NCI-H146 (cell line): ENCODE data around the gene MTM1.
A peak's percentile ranks its signal among the peaks of the same experiment; 100 is the strongest.

ENCODE experiments used
- DNase-seq: peaks from one replicate; lab custom pipeline; 2025; lab: John Stamatoyannopoulos, UW

The MTM1 gene

GRCh38 chrX:150548684-150549083 lies 19.7 kb upstream of the MTM1 start:
- no peak for DNase-seq

DNA sequence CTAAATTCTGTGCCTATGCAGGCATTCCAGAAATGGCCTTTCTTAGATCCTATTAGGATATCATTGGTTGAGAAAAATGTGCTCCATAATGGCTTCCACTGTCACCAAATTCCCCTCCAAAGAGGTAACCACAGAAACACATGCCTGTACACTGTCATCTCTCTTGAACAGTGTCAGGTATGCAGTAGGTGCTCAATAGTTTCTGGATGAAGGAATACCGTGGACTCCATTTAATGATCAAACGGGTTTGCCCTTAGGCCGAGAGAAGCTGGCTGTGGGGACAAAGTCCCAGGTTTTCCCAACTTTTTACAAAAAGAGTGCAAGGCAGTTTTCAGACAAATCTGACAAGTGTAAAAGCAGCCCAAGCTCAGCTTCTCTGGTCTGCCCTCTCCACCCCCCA lies 16.5 kb upstream of the MTM1 start:
- no peak for DNase-seq

GRCh38 chrX:150558424-150558823 lies 10.0 kb upstream of the MTM1 start:
- DNase-seq, result no peak

DNA sequence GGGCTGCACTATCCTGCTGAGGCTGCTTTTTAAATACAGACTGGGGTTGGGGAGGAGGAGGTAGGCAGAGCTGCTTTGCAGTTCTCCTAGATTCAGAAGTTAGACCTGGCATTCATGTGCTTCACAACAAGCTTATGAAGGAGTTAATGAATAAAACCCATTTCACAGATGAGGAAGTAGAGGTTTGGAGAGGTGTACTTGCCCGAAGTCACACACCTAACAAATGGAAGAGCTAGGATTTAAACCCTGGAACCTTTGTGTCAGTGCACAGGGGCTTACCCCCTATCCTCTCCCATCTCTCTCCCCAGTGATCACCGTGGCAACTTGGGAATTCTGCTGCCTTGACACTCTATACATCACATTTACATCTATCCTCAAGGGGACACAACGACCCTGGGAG lies 3.6 kb upstream of the MTM1 start:
- no peak for DNase-seq

GRCh38 chrX:150565551-150565950 lies 2.9 kb upstream of the MTM1 start:
- no peak for DNase-seq

DNA sequence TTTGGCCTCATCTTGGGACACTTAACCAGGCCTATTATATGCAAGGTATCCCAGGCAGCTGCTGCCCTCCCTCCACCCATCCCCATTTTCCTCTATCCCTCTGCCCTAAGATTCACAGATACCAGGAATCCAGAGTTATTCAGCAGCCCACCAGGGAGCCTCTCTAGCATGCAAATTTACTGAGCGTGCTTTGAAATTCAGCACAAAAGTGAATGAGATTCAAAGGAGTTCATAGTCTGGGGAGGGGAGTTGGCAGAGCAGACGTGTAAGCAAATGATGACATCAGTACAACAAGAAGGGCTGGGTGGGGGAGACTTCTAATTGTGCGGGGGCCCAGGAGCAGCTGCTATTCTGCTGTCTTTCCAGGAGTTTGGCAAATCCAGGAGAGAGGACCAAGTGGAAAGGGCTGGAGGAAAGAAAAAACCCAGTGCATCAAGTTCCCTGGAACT lies 1.7 kb upstream of the MTM1 start:
- peak; percentile 6 for DNase-seq

DNA sequence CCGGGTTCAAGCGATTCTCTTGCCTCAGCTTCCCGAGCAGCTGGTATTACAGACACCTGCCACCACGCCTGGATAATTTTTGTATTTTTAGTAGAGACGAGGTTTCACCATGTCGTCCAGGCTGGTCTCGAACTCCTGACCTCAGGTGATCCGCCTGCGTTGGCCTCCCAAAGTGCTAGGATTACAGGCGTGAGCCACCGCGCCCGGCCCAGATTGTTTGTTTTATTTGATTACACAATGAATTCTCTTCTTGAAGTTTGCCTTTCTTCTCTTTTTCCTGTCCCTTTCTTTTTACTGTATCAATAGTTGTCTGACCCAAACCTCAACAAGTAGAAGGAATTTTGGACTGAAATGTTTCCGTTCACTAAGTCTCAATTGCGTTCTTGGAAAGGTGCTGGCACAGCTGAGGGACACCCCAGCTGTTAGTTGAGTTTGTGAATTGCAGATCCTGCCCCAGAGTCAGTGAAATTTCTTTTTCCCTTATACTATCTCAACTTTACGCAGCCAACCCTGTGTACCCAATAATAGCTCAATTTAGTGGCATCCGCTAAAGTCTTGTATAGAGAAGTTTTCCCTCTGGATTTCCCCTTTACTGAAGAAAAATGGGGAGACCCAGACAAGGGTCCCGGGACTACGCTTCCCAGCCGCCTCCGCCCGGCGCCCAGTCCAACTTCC lies 639 bp upstream of the MTM1 start:
- no peak for DNase-seq

DNA sequence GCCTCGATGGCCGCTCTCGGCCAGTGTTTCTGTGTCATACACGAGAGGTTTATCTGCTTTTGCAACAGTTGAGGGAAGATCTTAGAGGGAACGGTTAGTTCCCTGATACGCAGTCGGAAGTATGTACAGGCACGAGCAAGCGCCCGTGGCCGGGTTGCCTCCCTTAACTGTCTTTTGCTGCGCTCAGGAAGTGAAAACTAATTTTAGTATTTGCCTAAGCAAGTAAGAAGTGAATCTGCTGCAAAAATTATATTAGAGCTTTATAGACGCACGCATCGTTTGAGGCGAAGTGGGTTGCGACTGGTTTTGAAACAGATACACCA lies 695 bp downstream of the MTM1 start:
- no peak for DNase-seq

- no peak for DNase-seq
Observed at GRCh38 chrX:150570512-150570911, 2.1 kb downstream of the MTM1 start.

GRCh38 chrX:150572206-150572605 lies 3.8 kb downstream of the MTM1 start:
- DNase-seq, result no peak

- no peak for DNase-seq
Observed at GRCh38 chrX:150573106-150573505, 4.7 kb downstream of the MTM1 start.

DNA sequence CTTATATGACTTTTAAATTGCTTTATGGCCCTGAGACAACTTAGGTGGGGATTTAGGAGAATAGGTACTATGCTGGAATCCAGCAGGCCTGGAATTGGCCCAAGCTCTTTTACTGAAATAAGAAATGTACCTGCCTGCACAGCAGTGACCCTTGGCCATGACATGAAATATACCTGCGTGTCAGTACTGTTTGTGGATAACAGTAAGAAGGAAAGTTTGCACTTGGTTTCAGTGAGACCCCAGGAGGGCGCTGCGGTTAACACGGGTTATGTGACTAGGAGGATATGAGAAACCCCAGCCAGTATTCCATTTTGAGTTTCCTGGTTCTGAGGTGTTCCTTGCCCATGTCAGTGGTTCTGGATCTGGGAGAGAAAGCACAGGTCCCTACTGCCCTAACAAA lies 5.3 kb downstream of the MTM1 start:
- no peak for DNase-seq

DNA sequence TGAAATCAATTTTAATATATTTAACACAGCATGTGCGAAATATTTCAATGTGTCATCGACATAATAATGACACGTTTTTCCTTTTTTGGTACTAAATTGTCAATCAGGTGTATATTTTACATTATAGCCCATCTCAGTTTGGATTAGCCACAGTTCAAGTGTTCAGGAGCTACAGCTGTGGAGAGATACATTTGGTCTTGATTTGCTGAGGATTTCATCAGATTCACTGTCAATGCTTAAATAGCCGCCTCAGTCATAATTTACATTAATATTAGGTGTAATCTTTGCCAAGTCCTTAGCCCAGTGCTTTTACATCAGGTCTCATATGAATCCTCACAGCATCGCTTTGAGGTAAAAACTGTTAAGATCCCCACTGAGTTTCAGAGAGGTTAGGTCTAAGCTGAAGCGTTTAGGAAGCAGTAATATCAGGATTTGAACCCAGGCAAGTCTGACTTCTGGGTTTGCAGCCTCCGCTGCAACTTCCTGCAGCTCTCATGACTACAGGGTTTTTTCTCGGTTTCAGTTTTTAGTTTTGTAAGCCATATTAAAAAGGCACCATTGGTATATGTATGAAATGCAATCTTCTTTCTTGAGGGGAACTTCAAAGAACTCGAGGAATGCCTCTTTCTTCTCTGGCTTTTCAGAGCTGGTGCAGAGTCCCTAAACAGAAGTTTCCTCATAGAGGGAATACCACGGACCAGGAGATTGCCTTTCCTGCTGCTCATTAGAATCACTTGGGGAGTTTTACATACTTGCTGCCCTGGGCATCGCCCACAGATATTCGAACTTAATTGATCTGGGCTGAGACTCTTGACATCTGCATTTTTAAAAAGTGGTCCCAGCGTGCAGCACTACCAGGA lies 6.4 kb downstream of the MTM1 start:
- no peak for DNase-seq

GRCh38 chrX:150575419-150575814 lies 7.0 kb downstream of the MTM1 start:
- no peak for DNase-seq

DNA sequence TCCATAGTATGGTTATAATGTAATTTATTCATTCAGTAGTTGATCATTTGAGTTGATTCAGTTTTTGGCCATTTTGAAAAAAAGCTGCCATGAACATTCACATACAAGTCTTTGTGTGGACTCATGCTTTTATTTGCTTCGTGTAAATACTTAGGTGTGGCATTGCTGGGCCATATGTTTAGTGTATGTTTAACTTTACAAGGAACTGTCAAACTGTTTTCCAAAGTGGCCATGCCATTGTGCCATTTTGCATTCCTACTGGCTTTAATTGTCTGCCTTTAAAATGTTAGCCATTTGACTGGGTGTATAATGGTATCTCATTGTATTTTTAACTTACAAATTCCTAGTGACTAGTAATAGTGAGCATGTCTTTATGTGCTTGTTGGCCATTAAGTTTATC lies 8.8 kb downstream of the MTM1 start:
- no peak for DNase-seq

- DNase-seq, result no peak
Observed at GRCh38 chrX:150581093-150581775, 12.8 kb downstream of the MTM1 start.

DNA sequence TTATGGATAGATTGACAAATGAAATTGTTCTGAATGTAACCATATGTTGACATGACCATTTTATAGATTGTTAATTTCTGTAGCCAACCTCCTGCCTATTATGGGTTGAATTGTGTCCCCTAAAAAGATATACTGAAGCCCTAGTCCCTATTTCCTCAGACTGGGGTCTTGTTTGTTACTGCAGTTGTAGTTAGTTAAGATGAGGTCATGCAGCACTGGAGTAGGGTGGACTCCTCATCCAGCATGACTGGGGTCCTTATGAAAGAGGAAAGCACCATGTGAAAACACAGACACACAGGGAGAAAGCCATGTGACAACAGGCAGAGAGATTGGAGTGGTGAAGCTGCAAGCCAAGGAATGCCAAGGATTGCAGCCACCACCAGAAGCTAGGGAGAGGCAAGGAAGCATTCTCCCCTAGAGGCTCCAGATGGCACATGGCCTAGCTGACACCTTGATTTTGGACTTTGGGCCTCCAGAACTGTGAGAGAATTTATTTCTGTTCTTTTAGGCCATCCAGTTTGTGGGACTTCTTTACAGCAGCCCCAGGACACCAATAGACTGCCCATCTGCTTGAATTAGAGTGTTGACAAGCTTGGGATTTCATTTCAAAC lies 14.0 kb downstream of the MTM1 start:
- DNase-seq, result no peak

DNA sequence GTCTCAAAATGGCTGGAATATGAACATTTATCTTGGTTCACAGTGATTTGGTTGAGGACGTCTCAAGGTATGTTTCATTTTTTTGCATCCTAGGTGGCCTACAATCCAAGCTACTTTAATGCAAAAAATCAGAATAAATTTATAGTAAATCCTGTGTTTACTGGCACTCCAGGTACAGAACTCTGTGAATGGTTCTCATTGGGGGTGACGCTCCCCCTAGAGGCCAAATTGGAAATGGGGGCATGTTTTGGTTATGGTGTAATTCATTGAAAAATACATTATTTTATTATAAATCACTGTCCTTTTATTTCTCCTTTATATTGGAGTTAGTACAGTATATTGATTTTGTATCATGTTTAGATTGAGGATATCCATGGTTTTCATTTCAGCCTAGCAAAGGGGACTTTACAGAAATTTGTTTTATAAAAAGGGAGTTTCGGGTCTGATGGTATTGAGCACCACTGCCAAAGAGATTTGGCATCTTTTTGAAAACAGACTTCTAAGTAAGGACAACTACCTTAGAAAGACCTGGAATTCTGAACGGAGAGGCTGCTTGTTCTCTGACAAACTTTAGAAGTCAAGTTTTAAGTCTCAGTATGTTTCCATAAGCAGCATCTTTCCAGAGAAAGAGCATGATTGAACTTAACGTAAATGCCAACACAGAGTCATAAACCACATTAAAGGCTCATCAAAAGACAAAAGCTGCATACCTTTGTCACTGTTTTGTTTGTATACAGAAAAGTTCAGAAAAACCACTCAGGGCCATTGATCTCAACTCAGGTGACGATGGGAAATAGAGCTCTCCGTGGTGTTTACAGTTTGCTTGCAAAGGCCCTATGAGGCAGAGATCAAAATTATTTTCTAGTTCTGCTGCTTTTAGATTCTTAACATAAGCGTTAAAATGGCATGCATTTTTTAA lies 19.4 kb downstream of the MTM1 start:
- DNase-seq, result no peak

DNA sequence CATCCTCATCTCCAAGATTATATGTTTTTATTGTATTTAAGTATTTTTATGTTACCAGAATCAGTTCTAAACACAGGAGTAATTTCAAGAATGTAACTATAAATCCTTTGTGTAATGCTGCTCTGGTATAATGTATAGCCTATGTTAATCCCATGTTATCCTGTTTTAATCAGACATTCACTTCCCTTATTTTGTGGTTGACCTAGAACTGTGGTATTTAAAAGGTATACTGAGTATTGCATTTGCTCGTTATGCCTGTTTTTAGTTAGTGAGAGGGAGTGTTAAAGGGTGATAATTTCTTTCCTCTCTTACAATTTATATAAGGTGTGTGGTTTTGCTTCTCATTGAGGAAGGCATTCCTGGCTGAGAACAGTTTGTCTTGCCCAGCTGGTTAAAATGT lies 26.2 kb downstream of the MTM1 start:
- no peak for DNase-seq

- DNase-seq, result no peak
Observed at GRCh38 chrX:150599226-150599625, 30.8 kb downstream of the MTM1 start.

- DNase-seq, result no peak
Observed at GRCh38 chrX:150602296-150602695, 33.9 kb downstream of the MTM1 start.

GRCh38 chrX:150602743-150603142 lies 34.3 kb downstream of the MTM1 start:
- DNase-seq, result no peak
